ENCODE measurements around the gene NES.
"Not testable (repeated sequence)": the region's sequence is repeated elsewhere in the genome, so short reads cannot be mapped to it uniquely, and the experiment has no call there.

The NES gene

GRCh38 chr1:156639601-156640101 is 37.6 kb downstream of the NES start:
- no peak for TF ChIP-seq CTCF (IDR thresholded peaks at IDR 0.05; ENCODE audit: low read length, missing control alignments)
- H3K4me3 ChIP-seq (replicated peaks; ENCODE audit: low read depth, low read length) = no peak overlapping the region
- no peak for DNase-seq (ENCODE audit: low read depth)

- no peak for DNase-seq (ENCODE audit: low read depth)
- no peak overlapping the region for H3K4me3 ChIP-seq (replicated peaks; ENCODE audit: low read depth, low read length)
- TF ChIP-seq CTCF (IDR thresholded peaks at IDR 0.05; ENCODE audit: low read length, missing control alignments) = no peak
Measured at GRCh38 chr1:156638189-156638985, 38.8 kb downstream of the NES start.

DNA sequence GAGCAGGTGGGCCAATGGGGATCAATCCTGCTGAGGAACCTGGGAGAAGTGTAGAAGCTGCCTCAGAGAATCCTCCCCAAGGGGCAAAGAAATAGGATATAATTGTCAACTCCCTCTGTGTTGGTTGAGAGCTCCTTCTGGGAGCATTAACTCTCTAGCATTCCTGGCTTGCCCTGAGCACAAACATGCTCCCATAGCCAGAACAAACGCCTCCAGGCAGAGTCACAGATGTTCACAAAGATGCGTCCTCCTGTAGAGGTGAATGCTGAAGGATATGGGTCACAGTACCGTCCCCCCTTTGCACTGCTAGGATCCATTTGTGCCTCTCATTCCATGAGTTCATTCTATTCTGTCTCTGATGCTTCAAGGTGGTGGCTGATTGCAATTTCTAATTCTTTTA is 44.9 kb downstream of the NES start:
- TF ChIP-seq CTCF (IDR thresholded peaks at IDR 0.05; ENCODE audit: low read length, missing control alignments) = no peak
- no peak for DNase-seq (ENCODE audit: low read depth)
- no peak overlapping the region for H3K4me3 ChIP-seq (replicated peaks; ENCODE audit: low read depth, low read length)

- H3K4me3 ChIP-seq (replicated peaks; ENCODE audit: low read depth, low read length); DNase-seq (ENCODE audit: low read depth): not testable (repeated sequence)
Measured at GRCh38 chr1:156631152-156631551, 46.1 kb downstream of the NES start.

DNA sequence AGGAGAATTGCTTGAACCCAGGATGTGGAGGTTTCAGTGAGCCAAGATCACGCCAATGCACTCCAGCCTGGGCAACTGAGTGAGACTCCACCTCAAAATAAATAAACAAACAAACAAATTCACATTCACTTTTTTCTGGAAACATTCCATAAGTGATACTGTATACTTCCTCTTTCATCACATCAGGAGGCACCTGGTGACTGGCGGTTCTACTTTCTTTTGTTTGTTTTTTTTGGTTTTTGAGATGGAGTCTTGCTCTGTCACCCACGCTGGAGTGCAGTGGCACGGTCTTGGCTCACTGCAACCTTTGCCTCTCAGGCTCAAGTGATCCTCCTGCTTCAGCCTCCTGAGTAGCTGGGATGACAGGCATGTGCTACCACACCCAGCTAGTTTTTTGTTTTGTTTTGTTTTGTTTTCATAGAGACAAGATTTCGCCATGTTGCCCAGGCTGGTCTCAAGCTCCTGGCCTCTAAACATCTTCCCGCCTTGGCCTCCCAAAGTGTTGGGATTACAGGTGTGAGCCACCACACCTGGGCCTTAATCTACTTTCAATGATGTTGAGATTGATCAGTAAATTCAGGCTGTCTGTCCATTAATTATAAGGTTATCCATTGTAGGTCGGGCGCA is 47.3 kb downstream of the NES start:
- H3K4me3 ChIP-seq (replicated peaks; ENCODE audit: low read depth, low read length) = no peak overlapping the region
- no peak for TF ChIP-seq CTCF (IDR thresholded peaks at IDR 0.05; ENCODE audit: low read length, missing control alignments)
- no peak for DNase-seq (ENCODE audit: low read depth)

GRCh38 chr1:156627313-156627880 is 49.8 kb downstream of the NES start:
- peak; percentile 68 for DNase-seq (ENCODE audit: low read depth)
- H3K4me3 ChIP-seq (replicated peaks; ENCODE audit: low read depth, low read length) = no peak overlapping the region
- TF ChIP-seq CTCF (IDR thresholded peaks at IDR 0.05; ENCODE audit: low read length, missing control alignments) = peak; percentile 75

- DNase-seq (ENCODE audit: low read depth) = no peak
- no peak for TF ChIP-seq CTCF (IDR thresholded peaks at IDR 0.05; ENCODE audit: low read length, missing control alignments)
- no peak overlapping the region for H3K4me3 ChIP-seq (replicated peaks; ENCODE audit: low read depth, low read length)
Measured at GRCh38 chr1:156626079-156626438, 51.1 kb downstream of the NES start.
